Retinal pigment epithelial cell (primary cell): Measurements from ENCODE around the gene PTPRT.

Experiments used
- DNase-seq: peaks from one replicate; pipeline ENCODE4 v3.0.0-alpha.2; 2010; ENCODE audit warnings: low read depth
- H3K4me3 ChIP-seq: 2 replicates; pipeline ENCODE4 v1.5.1; 2011; ENCODE audit warnings: mild to moderate bottlenecking, low read length, control low read depth, moderate library complexity
- CTCF ChIP-seq: conservative IDR thresholded peaks from 2 replicates; pipeline ENCODE4 v1.5.1; 2011; ENCODE audit warnings: low read depth, low read length, control low read depth, inconsistent platforms

PTPRT gene

GRCh38 chr20:42742926-42743325 is 446.8 kb downstream of the PTPRT start:
- DNase-seq: no peak
- no peak overlapping the region for H3K4me3 ChIP-seq
- TF ChIP-seq CTCF: no peak

- DNase-seq: no peak
- no peak for TF ChIP-seq CTCF
These were observed 447.8 kb downstream of the PTPRT start for GRCh38 chr20:42741906-42742305.

GRCh38 chr20:42740226-42740870 is 449.4 kb downstream of the PTPRT start:
- H3K4me3 ChIP-seq: no peak overlapping the region
- no peak for DNase-seq
- TF ChIP-seq CTCF: no peak

More at GRCh38 chr20:42741906-42742305, 447.8 kb downstream of the PTPRT start:
- no peak overlapping the region for H3K4me3 ChIP-seq

GRCh38 chr20:42739683-42740082 is 450.0 kb downstream of the PTPRT start:
- no peak overlapping the region for H3K4me3 ChIP-seq
- DNase-seq: no peak
- no peak for TF ChIP-seq CTCF

GRCh38 chr20:42735539-42735938 is 454.2 kb downstream of the PTPRT start:
- DNase-seq: no peak
- no peak overlapping the region for H3K4me3 ChIP-seq
- no peak for TF ChIP-seq CTCF

GRCh38 chr20:42734660-42735368 is 454.9 kb downstream of the PTPRT start:
- TF ChIP-seq CTCF: no peak
- no peak for DNase-seq
- no peak overlapping the region for H3K4me3 ChIP-seq

GRCh38 chr20:42721923-42722322 is 467.8 kb downstream of the PTPRT start:
- no peak for DNase-seq
- no peak for TF ChIP-seq CTCF
- H3K4me3 ChIP-seq: no peak overlapping the region
